ENCODE data around the gene VTI1A. TPM values are rescaled to one million over a fixed set of nuclear protein-coding genes. Genes with fewer than 3 reads are reported as not detected.

Gene VTI1A
- total RNA-seq, 1 experiment from 2014 or later = 22.0 TPM

- Histone ChIP-seq H2BK20ac (ENCODE audit: low read depth, low read length, poor library complexity, severe bottlenecking) (no peak overlapping the region), H2BK5ac (ENCODE audit: insufficient read length, low read length) (no peak overlapping the region), H4K20me1 (ENCODE audit: control insufficient read depth, insufficient read depth, insufficient read length) (no peaks in the 10 kb centered on the region), H2BK15ac (ENCODE audit: low read depth, low read length) (no peak overlapping the region), H3K4me1 (ENCODE audit: insufficient read depth, low read length) (peaks cover 4% of the 10 kb centered on the region; the same call in 1 of the 2 replicates), H2AFZ (ENCODE audit: low read length) (no peak overlapping the region), H3K79me1 (ENCODE audit: insufficient read depth, low read depth, low read length, poor library complexity, severe bottlenecking) (no peaks in the 10 kb centered on the region), H3T11ph (ENCODE audit: low read length) (no peak overlapping the region), H4K5ac (ENCODE audit: insufficient read length, low read depth, low read length) (no peak overlapping the region), H3K56ac (ENCODE audit: insufficient read length, low read depth, low read length) (no peak overlapping the region), H3K23ac (ENCODE audit: insufficient read length, low read depth, low read length) (no peak overlapping the region), H4K91ac (ENCODE audit: insufficient read length, low read depth, low read length) (no peak overlapping the region), H3K4me2 (ENCODE audit: insufficient read depth, insufficient read length, low read length) (no peak overlapping the region), H2BK120ac (ENCODE audit: low read depth, low read length, poor library complexity, severe bottlenecking) (no peak overlapping the region), H3K4ac (ENCODE audit: low read depth, low read length) (no peak overlapping the region), H3K18ac (ENCODE audit: insufficient read length, low read depth, low read length) (no peak overlapping the region), H3K79me2 (ENCODE audit: insufficient read depth, low read length) (no peaks in the 10 kb centered on the region), H3K23me2 (ENCODE audit: insufficient read length, low read depth, low read length, poor library complexity, severe bottlenecking) (no peaks in the 10 kb centered on the region), H3K14ac (ENCODE audit: insufficient read depth, low read length) (no peak overlapping the region), H3K27ac (ENCODE audit: insufficient read length, low read depth, low read length) (no peak overlapping the region), H2AK5ac (ENCODE audit: insufficient read length, low read length) (no peak overlapping the region), H3K9ac (ENCODE audit: extremely low read depth, insufficient read length, low read length) (no peak overlapping the region), H3K27me3 (ENCODE audit: insufficient read depth, low read length) (no peaks in the 10 kb centered on the region), H2BK12ac (ENCODE audit: insufficient read length, low read depth, low read length) (no peak overlapping the region), H4K8ac (replicated peaks; ENCODE audit: insufficient read length, low read depth, low read length) (no peak overlapping the region), H3K9me3 (ENCODE audit: control insufficient read depth, low read depth, low read length) (no peaks in the 10 kb centered on the region)
- TF ChIP-seq, protein P1, sequence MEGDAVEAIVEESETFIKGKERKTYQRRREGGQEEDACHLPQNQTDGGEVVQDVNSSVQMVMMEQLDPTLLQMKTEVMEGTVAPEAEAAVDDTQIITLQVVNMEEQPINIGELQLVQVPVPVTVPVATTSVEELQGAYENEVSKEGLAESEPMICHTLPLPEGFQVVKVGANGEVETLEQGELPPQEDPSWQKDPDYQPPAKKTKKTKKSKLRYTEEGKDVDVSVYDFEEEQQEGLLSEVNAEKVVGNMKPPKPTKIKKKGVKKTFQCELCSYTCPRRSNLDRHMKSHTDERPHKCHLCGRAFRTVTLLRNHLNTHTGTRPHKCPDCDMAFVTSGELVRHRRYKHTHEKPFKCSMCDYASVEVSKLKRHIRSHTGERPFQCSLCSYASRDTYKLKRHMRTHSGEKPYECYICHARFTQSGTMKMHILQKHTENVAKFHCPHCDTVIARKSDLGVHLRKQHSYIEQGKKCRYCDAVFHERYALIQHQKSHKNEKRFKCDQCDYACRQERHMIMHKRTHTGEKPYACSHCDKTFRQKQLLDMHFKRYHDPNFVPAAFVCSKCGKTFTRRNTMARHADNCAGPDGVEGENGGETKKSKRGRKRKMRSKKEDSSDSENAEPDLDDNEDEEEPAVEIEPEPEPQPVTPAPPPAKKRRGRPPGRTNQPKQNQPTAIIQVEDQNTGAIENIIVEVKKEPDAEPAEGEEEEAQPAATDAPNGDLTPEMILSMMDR (conservative IDR thresholded peaks at IDR 0.05) = no peak
- no CpG with 5 or more reads among the region's 7 CpGs for WGBS (ENCODE audit: extremely low coverage, insufficient read length, low lambda C conversion rate)
- Mint-ChIP-seq H3K4me1 (peaks cover 17 to 18% of the 10 kb centered on the region in 2 experiments), H3K9me3 (no peaks in the 10 kb centered on the region), H3K36me3 (ENCODE audit: insufficient read depth in 1 of 3, low read depth in 3 of 3) (no peaks in the 10 kb centered on the region), H3K27ac (no peak overlapping the region), H3K27me3 (ENCODE audit: low read depth) (no peaks in the 10 kb centered on the region), H3K4me3 (no peak overlapping the region)
- no peak for DNase-seq
Observed at GRCh38 chr10:112650588-112651030, 203.6 kb downstream of the VTI1A start.

Data from H9 (cell line).